HG03571 (cell line): Measurements from ENCODE around the gene EHMT2.
"Not testable (repeated sequence)": the region's sequence is repeated elsewhere in the genome, so short reads cannot be mapped to it uniquely, and the experiment has no call there.

Experiments used
- ATAC-seq: cut with Tn5 transposase; IDR thresholded peaks from one replicate; pipeline ENCODE4 v1.9.1; 2021; ENCODE audit not compliant: unreplicated experiment

The EHMT2 gene

DNA sequence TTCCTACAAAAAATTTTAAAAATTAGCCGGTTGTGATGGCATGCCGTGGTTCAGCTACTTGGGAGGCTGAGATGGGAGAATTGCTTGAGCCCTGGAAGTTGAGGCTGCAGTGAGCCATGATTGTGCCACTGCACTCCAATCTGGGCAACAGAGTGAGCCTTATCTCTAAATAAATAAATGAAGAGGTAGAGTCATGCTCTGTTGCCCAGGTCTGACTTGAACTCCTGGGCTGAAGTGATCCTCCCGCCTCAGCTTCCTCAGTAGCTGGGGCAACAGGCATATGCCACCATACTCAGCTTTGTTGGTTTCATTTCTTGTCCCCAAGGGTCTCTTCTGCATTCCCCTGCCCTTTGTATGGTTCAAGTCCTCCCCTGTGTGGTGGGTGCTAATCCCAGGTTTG, 53.0 kb downstream of the EHMT2 start:
- no peak for ATAC-seq

DNA sequence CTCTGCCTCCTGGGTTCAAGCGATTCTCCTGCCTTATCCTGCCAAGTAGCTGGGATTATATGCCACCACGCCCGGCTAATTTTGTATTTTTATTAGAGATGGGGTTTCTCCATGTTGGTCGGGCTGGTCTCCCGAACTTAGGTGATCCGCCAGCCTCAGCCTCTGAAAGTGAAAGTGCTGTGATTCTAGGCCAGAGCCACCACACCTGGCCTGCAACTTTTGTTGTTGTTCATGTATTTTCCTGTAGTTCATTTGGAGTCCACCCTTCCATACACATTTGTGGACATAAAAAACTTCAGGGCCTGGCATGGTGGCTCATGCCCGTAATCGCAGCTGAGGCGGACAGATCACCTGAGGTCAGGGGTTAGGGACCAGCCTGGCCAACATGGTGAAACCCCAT, 55.4 kb downstream of the EHMT2 start:
- ATAC-seq, result no peak

GRCh38 chr6:31839779-31840126, 57.7 kb downstream of the EHMT2 start:
- ATAC-seq, result not testable (repeated sequence)

DNA sequence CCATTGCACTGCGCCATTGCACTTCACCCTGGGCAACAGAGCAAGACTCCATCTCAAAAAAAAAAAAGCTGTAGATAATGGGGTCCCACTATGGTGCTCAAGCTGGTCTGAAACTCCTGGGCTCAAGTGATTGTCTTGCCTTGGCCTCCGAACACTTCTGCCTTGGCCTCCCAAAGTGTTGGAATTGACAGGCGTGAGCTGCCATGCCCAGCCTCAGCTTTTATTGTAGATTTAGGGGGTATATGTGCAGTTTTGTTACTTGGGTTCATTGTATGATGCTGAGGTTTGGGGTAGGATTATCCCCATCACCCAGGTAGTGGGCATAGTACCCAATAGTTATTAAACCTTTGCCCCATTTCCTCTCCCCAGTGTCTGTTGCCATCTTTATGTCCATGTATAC, 58.5 kb downstream of the EHMT2 start:
- no peak for ATAC-seq

DNA sequence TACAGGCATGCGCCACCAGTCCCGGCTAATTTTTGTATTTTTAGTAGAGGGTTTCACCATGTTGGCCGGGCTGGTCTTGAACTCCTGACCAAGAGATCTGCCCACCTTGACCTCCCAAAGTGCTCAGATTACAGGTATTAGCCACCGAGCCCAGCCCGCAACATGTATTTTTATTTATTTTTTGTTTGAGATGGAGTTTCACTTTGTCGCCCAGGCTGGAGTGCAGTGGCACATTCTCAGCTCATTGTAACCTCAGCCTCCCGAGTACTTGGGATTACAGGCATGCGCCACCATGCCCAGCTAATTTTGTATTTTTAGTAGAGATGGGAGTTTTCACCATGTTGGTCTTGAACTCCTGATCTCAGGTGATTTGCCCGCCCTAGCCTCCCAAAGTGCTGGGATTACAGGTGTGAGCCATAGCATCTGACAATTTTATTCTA, 59.4 kb downstream of the EHMT2 start:
- ATAC-seq, result not testable (repeated sequence)

GRCh38 chr6:31837369-31838113, 60.0 kb downstream of the EHMT2 start:
- ATAC-seq, result no peak

GRCh38 chr6:31836474-31837368, 60.8 kb downstream of the EHMT2 start:
- ATAC-seq, result no peak

DNA sequence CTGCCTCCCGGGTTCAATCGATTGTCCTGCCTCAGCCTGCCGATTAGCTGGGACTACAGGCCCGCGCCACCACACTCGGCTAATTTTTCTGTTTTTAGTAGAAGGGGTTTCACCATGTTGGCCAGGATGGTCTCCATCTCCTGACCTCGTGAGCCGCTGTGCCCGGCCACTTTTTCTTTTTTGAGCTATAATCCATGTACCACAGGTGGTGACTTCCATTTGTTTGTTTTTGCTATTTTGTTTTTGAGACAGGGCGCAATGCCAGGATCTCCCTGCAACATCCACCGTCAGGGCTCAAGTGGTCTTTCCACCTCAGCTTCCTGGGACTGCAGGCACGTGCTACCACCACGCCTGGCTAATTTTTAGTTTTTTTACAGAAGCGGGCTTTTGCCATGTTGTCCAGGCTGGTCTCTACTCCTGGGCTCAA, 61.4 kb downstream of the EHMT2 start:
- ATAC-seq, result no peak

DNA sequence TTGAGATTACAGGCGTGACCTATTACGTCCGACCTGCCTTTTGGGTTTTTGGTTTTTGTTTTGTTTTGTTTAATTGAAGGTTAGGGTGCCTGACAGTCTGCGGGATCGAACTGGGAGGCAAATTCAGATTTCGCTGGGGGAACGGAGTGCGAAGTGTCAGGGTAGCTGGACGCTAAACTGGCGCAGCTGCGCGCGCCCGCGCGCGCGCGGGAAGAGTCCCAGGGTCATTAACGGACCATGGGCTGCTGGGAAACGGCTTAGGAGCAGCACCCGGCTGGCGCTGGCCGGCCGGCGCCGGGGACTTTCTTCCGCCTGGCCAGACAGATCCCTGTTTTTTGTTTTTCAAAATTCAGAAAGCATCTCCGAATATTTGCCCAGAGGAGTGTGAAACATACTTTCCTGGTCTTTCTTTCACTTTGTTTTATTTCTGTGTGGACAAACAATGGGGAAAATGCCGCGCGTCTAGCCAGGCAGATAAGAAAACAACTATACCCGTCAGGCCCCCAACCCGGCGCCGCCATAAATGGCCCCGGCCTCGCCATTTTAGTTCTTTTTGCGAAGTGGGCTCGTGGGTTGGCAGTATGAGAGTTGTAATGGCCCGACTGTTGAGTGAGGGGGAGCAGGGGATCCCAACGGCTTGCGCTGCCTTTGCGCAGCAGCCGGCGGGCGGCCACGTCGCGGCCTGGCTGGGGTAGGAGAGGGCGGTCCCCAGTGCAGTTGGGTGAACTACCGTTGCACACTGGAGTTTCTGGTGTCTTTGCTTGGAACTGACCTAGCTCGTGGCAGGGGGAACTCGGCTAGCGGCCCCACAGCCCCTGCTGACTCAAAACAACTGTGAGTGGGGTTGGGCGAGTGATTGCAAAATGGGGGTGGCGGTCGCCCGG, 62.9 kb downstream of the EHMT2 start:
- peak; percentile 43 for ATAC-seq

- ATAC-seq, result no peak
These were observed 65.9 kb downstream of the EHMT2 start for GRCh38 chr6:31831350-31832215.

DNA sequence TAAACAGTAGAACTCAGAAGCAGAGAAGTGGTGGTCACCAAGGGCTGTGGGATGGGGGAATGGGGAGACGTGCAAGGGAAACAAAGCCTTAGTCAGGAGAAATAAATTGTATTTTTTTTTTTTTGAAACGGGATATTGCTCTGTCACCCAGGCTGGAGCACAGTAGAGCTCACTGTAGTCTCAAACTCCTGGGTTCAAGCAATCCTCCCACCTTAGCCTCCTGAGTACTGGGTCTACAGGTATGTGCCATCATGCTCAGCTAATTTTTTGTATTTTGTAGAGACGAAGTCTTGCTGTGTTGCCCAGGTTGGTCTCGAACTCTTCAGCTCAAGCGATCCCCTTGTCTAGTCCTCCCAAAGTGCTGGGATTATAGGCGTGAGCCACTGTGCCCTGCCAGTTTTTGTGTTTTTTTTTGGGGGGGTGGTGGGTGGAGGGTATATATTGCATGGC, 66.6 kb downstream of the EHMT2 start:
- ATAC-seq, result no peak
